HepG2 (cell line): ENCODE measurements around the gene PACS1.

Source experiments
- CREM ChIP-seq, 2 experiments: sonication (generic) in 1 of 2; formaldehyde crosslinking in 1 of 2; IDR thresholded peaks; 2 replicates each; pipeline versions ENCODE4 v1.4.0 to v1.6.1; 2016 to 2020; ENCODE audit warnings: antibody characterized with exemption in 1 of 2, mild to moderate bottlenecking in 1 of 2, missing genetic modification reagents in 1 of 2
- DPF2 ChIP-seq: sonication (generic); formaldehyde crosslinking; IDR thresholded peaks from 2 replicates; pipeline ENCODE4 v1.4.0; 2020; ENCODE audit warnings: mild to moderate bottlenecking, low read depth, missing genetic modification reagents, borderline replicate concordance
- FOXA1 ChIP-seq, 2 experiments: fragments of 450-650 bp in 1 of 2; sonication (generic) in 1 of 2; formaldehyde crosslinking in 1 of 2; IDR thresholded peaks; 2 replicates each; pipeline versions ENCODE4 v1.4.0 to v1.6.1; 2016 to 2020; ENCODE audit warnings: missing genetic modification reagents in 1 of 2
- HOXD1 ChIP-seq: sonication (generic); formaldehyde crosslinking; IDR thresholded peaks from 2 replicates; pipeline ENCODE4 v1.5.0; 2020; ENCODE audit warnings: missing genetic modification reagents
- ZNF160 ChIP-seq: sonication (generic); formaldehyde crosslinking; IDR thresholded peaks from 2 replicates; pipeline ENCODE4 v1.8.0; 2022; ENCODE audit warnings: mild to moderate bottlenecking, inconsistent platforms, missing genetic modification reagents
- TF ChIP-seq, protein P1 (sequence below): IDR thresholded peaks from 2 replicates; pipeline ENCODE4 v1.6.1; 2016; ENCODE audit warnings: mild to moderate bottlenecking
- TF ChIP-seq, protein P2 (sequence below): IDR thresholded peaks from 2 replicates; pipeline ENCODE4 v1.6.1; 2016; ENCODE audit warnings: mild to moderate bottlenecking, missing biosample characterization, missing genetic modification reagents

DNA sequence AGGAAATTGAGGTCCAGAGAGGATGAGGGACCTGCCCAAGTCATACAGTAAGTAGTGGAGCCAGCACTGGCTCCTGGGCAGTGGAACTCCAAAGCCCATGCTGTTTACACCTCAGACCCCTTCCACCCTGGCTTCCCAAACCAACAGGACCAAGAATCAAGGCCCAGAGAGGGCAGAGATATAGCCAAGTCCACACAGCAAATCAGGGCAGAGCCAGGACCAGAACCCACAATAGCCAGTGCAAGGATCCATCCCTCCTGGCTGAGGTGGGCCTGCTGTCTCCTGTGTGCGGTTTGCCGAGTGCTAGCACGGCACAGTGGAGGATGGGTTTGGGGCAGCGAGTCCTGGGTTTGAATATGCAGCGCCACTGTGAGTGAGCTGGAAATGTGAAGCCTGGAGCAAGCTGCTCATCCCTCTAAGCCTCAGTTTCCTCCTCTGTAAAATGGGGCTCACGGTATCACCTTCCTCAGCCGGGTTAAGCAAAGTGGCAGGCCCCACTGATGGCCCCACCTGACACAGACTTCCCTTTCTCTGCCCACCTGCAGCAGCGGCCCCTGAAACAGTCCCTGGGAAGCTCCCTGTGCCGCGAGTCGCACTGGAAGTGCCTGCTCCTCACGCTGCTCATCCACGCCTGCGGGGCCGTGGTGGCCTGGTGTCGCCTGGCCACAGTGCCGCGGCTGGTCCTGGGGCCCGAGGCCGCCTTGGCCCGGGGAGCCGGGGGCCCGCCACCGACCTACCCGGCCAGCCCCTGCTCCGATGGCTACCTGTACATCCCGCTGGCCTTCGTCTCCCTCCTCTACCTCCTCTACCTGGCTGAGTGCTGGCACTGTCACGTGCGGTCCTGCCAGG lies 223.9 kb downstream of the PACS1 start:
- TF ChIP-seq FOXA1 (IDR thresholded peaks at IDR 0.05) = no peak
- TF ChIP-seq FOXA1 (CRISPR knock-in tag; IDR thresholded peaks at IDR 0.05) = no peak
- no peak for TF ChIP-seq ZNF160 (CRISPR knock-in tag)
- TF ChIP-seq, protein P1, sequence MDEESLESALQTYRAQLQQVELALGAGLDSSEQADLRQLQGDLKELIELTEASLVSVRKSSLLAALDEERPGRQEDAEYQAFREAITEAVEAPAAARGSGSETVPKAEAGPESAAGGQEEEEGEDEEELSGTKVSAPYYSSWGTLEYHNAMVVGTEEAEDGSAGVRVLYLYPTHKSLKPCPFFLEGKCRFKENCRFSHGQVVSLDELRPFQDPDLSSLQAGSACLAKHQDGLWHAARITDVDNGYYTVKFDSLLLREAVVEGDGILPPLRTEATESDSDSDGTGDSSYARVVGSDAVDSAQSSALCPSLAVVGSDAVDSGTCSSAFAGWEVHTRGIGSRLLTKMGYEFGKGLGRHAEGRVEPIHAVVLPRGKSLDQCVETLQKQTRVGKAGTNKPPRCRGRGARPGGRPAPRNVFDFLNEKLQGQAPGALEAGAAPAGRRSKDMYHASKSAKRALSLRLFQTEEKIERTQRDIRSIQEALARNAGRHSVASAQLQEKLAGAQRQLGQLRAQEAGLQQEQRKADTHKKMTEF = no peak
- TF ChIP-seq CREM (IDR thresholded peaks at IDR 0.05) = no peak
- no peak for TF ChIP-seq CREM (CRISPR knock-in tag; IDR thresholded peaks at IDR 0.05)
- no peak for TF ChIP-seq HOXD1
- TF ChIP-seq, protein P2, sequence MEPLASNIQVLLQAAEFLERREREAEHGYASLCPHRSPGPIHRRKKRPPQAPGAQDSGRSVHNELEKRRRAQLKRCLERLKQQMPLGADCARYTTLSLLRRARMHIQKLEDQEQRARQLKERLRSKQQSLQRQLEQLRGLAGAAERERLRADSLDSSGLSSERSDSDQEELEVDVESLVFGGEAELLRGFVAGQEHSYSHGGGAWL = no peak
- TF ChIP-seq DPF2 (CRISPR knock-in tag) = no peak
